GM12878 (cell line): ENCODE measurements around the gene VSTM4.

Experiments used
- CHD4 ChIP-seq: fragments of 200-600 bp; sonication (generic); IDR thresholded peaks from 2 replicates; pipeline ENCODE4 v1.6.1; 2016; ENCODE audit warnings: mild to moderate bottlenecking
- CTCF ChIP-seq, 3 experiments: IDR thresholded peaks in 2 of 3; conservative IDR thresholded peaks in 1 of 3; 2 replicates each; pipeline ENCODE4 v1.5.1; 2011; ENCODE audit warnings: low read depth in 3 of 3, low read length in 3 of 3, mild to moderate bottlenecking in 3 of 3, control low read depth in 2 of 3, moderate library complexity in 2 of 3, inconsistent platforms in 1 of 3, mixed read lengths in 1 of 3; ENCODE audit not compliant: control insufficient read depth in 2 of 3, insufficient read depth in 1 of 3; ENCODE audit errors: extremely low read depth in 1 of 3
- ETV6 ChIP-seq, 2 experiments: fragments of 450-650 bp in 1 of 2; IDR thresholded peaks in 1 of 2; conservative IDR thresholded peaks in 1 of 2; 2 replicates each; pipeline ENCODE4 v1.6.1; 2014; ENCODE audit warnings: antibody characterized with exemption in 1 of 2, borderline replicate concordance in 1 of 2, low read depth in 1 of 2, mild to moderate bottlenecking in 1 of 2, moderate library complexity in 1 of 2

GRCh38 chr10:49149881-49150280 is 34.6 kb upstream of the VSTM4 start:
- TF ChIP-seq ETV6 (conservative IDR thresholded peaks at IDR 0.05 in 1 of 2, IDR thresholded peaks at IDR 0.05 in 1 of 2; ENCODE audit: borderline replicate concordance in 1 of 2, low read depth in 1 of 2) = no peak
- TF ChIP-seq CTCF (IDR thresholded peaks at IDR 0.05 in 2 of 3, conservative IDR thresholded peaks at IDR 0.05 in 1 of 3; ENCODE audit: control insufficient read depth in 2 of 3, extremely low read depth in 1 of 3, insufficient read depth in 1 of 3, low read depth in 3 of 3, low read length in 3 of 3) = no peak
- TF ChIP-seq CHD4 = no peak
